ENCODE data around the gene C2orf81.

DNA sequence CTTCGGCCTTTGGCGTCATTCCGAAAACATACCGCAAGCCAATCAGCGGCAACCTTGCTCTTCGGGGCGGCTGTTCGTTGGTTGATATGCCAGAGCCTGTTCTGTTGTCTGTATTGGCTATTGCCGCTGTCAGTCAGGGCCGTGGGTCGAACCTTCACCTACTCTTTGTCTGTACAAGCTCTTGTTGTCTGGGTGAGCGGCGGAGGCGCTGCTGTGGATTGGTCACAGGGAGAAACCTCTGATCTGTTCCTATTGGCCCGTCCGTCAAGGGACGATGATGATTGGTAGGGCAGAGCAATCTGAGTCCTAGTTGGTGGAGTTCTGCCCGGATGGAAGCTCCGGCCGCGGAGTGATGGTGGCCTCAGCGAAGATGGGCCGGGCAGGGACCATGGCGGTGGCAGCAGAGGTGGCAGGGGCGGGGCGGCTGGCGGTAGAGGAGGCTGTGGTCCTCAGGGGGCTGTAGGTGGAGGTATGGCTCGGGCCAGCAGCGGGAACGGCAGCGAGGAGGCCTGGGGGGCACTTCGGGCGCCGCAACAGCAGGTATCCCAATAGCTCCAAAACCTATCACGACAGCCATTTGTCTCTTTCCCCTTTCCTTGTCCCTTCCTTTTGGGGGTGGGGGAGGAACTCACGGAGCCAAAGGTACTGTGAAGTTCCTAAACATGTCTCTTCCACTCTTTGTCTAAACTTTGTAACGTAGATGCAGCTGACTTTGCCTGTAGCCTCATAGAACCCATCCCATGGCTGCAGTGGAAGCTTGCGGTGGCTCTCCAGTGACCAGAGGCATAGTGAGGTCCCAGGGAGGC is 36.9 kb upstream of the C2orf81 start, which contains the start of gene WBP1:
- TF ChIP-seq, protein P1, sequence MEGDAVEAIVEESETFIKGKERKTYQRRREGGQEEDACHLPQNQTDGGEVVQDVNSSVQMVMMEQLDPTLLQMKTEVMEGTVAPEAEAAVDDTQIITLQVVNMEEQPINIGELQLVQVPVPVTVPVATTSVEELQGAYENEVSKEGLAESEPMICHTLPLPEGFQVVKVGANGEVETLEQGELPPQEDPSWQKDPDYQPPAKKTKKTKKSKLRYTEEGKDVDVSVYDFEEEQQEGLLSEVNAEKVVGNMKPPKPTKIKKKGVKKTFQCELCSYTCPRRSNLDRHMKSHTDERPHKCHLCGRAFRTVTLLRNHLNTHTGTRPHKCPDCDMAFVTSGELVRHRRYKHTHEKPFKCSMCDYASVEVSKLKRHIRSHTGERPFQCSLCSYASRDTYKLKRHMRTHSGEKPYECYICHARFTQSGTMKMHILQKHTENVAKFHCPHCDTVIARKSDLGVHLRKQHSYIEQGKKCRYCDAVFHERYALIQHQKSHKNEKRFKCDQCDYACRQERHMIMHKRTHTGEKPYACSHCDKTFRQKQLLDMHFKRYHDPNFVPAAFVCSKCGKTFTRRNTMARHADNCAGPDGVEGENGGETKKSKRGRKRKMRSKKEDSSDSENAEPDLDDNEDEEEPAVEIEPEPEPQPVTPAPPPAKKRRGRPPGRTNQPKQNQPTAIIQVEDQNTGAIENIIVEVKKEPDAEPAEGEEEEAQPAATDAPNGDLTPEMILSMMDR (IDR thresholded peaks at IDR 0.05; ENCODE audit: insufficient read depth, low read length) = no peak
- peak; percentile 86 for TF ChIP-seq POLR2AphosphoS5 (IDR thresholded peaks at IDR 0.05; ENCODE audit: low read depth)
- TF ChIP-seq GABPA (IDR thresholded peaks at IDR 0.05; ENCODE audit: low read depth) = no peak
- TF ChIP-seq, protein P2, sequence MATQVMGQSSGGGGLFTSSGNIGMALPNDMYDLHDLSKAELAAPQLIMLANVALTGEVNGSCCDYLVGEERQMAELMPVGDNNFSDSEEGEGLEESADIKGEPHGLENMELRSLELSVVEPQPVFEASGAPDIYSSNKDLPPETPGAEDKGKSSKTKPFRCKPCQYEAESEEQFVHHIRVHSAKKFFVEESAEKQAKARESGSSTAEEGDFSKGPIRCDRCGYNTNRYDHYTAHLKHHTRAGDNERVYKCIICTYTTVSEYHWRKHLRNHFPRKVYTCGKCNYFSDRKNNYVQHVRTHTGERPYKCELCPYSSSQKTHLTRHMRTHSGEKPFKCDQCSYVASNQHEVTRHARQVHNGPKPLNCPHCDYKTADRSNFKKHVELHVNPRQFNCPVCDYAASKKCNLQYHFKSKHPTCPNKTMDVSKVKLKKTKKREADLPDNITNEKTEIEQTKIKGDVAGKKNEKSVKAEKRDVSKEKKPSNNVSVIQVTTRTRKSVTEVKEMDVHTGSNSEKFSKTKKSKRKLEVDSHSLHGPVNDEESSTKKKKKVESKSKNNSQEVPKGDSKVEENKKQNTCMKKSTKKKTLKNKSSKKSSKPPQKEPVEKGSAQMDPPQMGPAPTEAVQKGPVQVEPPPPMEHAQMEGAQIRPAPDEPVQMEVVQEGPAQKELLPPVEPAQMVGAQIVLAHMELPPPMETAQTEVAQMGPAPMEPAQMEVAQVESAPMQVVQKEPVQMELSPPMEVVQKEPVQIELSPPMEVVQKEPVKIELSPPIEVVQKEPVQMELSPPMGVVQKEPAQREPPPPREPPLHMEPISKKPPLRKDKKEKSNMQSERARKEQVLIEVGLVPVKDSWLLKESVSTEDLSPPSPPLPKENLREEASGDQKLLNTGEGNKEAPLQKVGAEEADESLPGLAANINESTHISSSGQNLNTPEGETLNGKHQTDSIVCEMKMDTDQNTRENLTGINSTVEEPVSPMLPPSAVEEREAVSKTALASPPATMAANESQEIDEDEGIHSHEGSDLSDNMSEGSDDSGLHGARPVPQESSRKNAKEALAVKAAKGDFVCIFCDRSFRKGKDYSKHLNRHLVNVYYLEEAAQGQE (IDR thresholded peaks at IDR 0.05; ENCODE audit: insufficient replicate concordance, low read depth) = no peak
- no peak for TF ChIP-seq SPI1 (IDR thresholded peaks at IDR 0.05; ENCODE audit: borderline replicate concordance, low read depth)

Data from HL-60 (cell line).